Bronchus fibroblast of lung (primary cell): Measurements from ENCODE around the gene IFNG. TPM values are rescaled to one million over a fixed set of nuclear protein-coding genes. Genes with fewer than 3 reads are reported as not detected.

Experiments
- total RNA-seq: library from RNA; depleted of rRNA; stranded (reverse); fragments of >200 nt; gene quantifications from 2 replicates; pipeline ENCODE4 v1.2.3, GENCODE V29; 2015

The IFNG gene
- total RNA-seq = not detected in 2 replicates

GRCh38 chr12:68159681-68160304 is at the start of gene IFNG:
Gene IFNG (minus strand): TSS chr12:68159740. CDS start chr12:68159615, 125 bp downstream.

Other genes starting within 250 kb of the IFNG start
- not detected in 2 replicates for gene IFNG-AS1, start 170.3 kb downstream of the IFNG start, total RNA-seq
- gene IL26, start 66.1 kb upstream of the IFNG start, total RNA-seq = not detected in 2 replicates
- not detected in 2 replicates for gene IL22, start 93.9 kb upstream of the IFNG start, total RNA-seq
- gene MDM1, start 172.6 kb upstream of the IFNG start, total RNA-seq = 7.0 and 8.2 TPM in 2 replicates